Liver (tissue), 9 donors: ENCODE measurements around the gene PPHLN1. TPM values are rescaled to one million over a fixed set of nuclear protein-coding genes. Genes with fewer than 3 reads are reported as not detected.

Experiments
- DNase-seq: peaks from one replicate; pipeline ENCODE4 v3.0.0-alpha.2; 2017; ENCODE audit warnings: low spot score
- H3K27ac ChIP-seq, 2 donors: one replicate each; pipeline ENCODE4 v1.7.0; 2013; ENCODE audit warnings: inconsistent platforms in 2 of 2, low read length in 2 of 2, control low read depth in 1 of 2, low read depth in 1 of 2, mild to moderate bottlenecking in 1 of 2
- H3K27me3 ChIP-seq, 4 donors: one replicate each; pipeline versions ENCODE4 v1.6.1 to v1.7.0; 2013; ENCODE audit warnings: low read length in 3 of 4, inconsistent platforms in 1 of 4, mild to moderate bottlenecking in 1 of 4, moderate library complexity in 1 of 4; ENCODE audit not compliant: control insufficient read depth in 4 of 4, insufficient read depth in 4 of 4
- H3K36me3 ChIP-seq, 4 donors: one replicate each; pipeline versions ENCODE4 v1.6.1 to v1.7.0; 2013; ENCODE audit warnings: low read length in 3 of 4, mild to moderate bottlenecking in 3 of 4, low read depth in 1 of 4, moderate library complexity in 1 of 4; ENCODE audit not compliant: control insufficient read depth in 4 of 4, insufficient read depth in 3 of 4
- H3K4me1 ChIP-seq, 4 donors: one replicate each; pipeline versions ENCODE4 v1.6.1 to v1.7.0; 2013; ENCODE audit warnings: low read length in 3 of 4, mild to moderate bottlenecking in 3 of 4, moderate library complexity in 1 of 4; ENCODE audit not compliant: control insufficient read depth in 4 of 4, insufficient read depth in 4 of 4
- H3K4me3 ChIP-seq, 3 donors: one replicate each; pipeline versions ENCODE4 v1.6.1 to v1.7.0; 2013; ENCODE audit warnings: low read length in 3 of 3, control low read depth in 1 of 3, low read depth in 1 of 3, mild to moderate bottlenecking in 1 of 3
- H3K9ac ChIP-seq, 2 donors: one replicate each; pipeline ENCODE4 v1.7.0; 2013; ENCODE audit warnings: low read length in 2 of 2, mild to moderate bottlenecking in 2 of 2, moderate library complexity in 2 of 2, control low read depth in 1 of 2, low read depth in 1 of 2
- H3K9me3 ChIP-seq, 4 donors: one replicate each; pipeline versions ENCODE4 v1.6.1 to v1.7.0; 2013; ENCODE audit warnings: low read length in 3 of 4; ENCODE audit not compliant: control insufficient read depth in 4 of 4
- ATF3 ChIP-seq: IDR thresholded peaks from 2 replicates; pipeline ENCODE4 v1.6.1; 2016; ENCODE audit warnings: antibody characterized with exemption
- CTCF ChIP-seq: fragments of 150-350 bp; IDR thresholded peaks from 2 replicates; pipeline ENCODE4 v1.5.1; 2017; ENCODE audit warnings: improper control_type of control experiment, low read depth, low read length; ENCODE audit not compliant: missing input control
- EGR1 ChIP-seq, 2 donors: IDR thresholded peaks; 2 replicates each; pipeline ENCODE4 v1.6.1; 2016 to 2018; ENCODE audit warnings: antibody characterized with exemption in 2 of 2, low read depth in 2 of 2
- FOXA1 ChIP-seq: IDR thresholded peaks from 2 replicates; pipeline ENCODE4 v1.6.1; 2016; ENCODE audit warnings: antibody characterized with exemption
- FOXA2 ChIP-seq: IDR thresholded peaks from 2 replicates; pipeline ENCODE4 v1.6.1; 2016; ENCODE audit warnings: antibody characterized with exemption
- GABPA ChIP-seq, 2 donors: IDR thresholded peaks in 1 of 2; conservative IDR thresholded peaks in 1 of 2; 2 replicates each; pipeline ENCODE4 v1.6.1; 2016; ENCODE audit warnings: antibody characterized with exemption in 2 of 2, mild to moderate bottlenecking in 1 of 2, moderate library complexity in 1 of 2
- HNF4A ChIP-seq, 2 donors: conservative IDR thresholded peaks; 2 replicates each; pipeline ENCODE4 v1.6.1; 2016; ENCODE audit warnings: antibody characterized with exemption in 2 of 2, mild to moderate bottlenecking in 2 of 2
- HNF4G ChIP-seq: IDR thresholded peaks from 2 replicates; pipeline ENCODE4 v1.6.1; 2016; ENCODE audit warnings: antibody characterized with exemption
- JUND ChIP-seq, 2 donors: IDR thresholded peaks; 2 replicates each; pipeline ENCODE4 v1.6.1; 2016; ENCODE audit warnings: antibody characterized with exemption in 2 of 2
- MAX ChIP-seq: IDR thresholded peaks from 2 replicates; pipeline ENCODE4 v1.6.1; 2016; ENCODE audit warnings: antibody characterized with exemption
- NR2F2 ChIP-seq: IDR thresholded peaks from 2 replicates; pipeline ENCODE4 v1.6.1; 2016; ENCODE audit warnings: antibody characterized with exemption
- RAD21 ChIP-seq, 2 donors: IDR thresholded peaks; 2 replicates each; pipeline ENCODE4 v1.6.1; 2016; ENCODE audit warnings: antibody characterized with exemption in 2 of 2, mild to moderate bottlenecking in 2 of 2
- REST ChIP-seq: IDR thresholded peaks from 2 replicates; pipeline ENCODE4 v1.6.1; 2016; ENCODE audit warnings: antibody characterized with exemption, mild to moderate bottlenecking
- RXRA ChIP-seq, 2 donors: IDR thresholded peaks; 2 replicates each; pipeline ENCODE4 v1.6.1; 2017 to 2018; ENCODE audit warnings: antibody characterized with exemption in 2 of 2, mild to moderate bottlenecking in 1 of 2
- SP1 ChIP-seq: IDR thresholded peaks from 2 replicates; pipeline ENCODE4 v1.6.1; 2018; ENCODE audit warnings: antibody characterized with exemption, mild to moderate bottlenecking
- YY1 ChIP-seq: IDR thresholded peaks from 2 replicates; pipeline ENCODE4 v1.6.1; 2016; ENCODE audit warnings: antibody characterized with exemption, mild to moderate bottlenecking
- ZBTB33 ChIP-seq: IDR thresholded peaks from 2 replicates; pipeline ENCODE4 v1.6.1; 2016; ENCODE audit warnings: antibody characterized with exemption
- WGBS: extraction: QIAGEN DNeasy Blood & Tissue Kit; methylation state at CpG from one replicate; pipeline ENCODE4 v1.1.7; 2013; 5-methylcytosine and 5-hydroxymethylcytosine counted together
- polyA plus RNA-seq, 2 donors: library from polyadenylated mRNA; stranded (reverse) in 1 of 2; unstranded in 1 of 2; fragments of 200-250 nt in 1 of 2; fragments of >200 nt in 1 of 2; fragmentation: Nextera tagmentation in 1 of 2; extraction: Ambion mirVana in 1 of 2; gene quantifications; one replicate each; pipeline versions ENCODE4 v1.2.1 to v1.2.3, GENCODE V29; 2013 to 2015
- total RNA-seq, 2 donors: library from RNA; depleted of rRNA; stranded (reverse); fragments of >200 nt; gene quantifications; one replicate each; pipeline ENCODE4 v1.2.3, GENCODE V29; 2014
- donor health status: healthy.
- donor health status: healthy.
- donor health status: healthy.
- donor health status: healthy.
- donor health status: healthy.

The PPHLN1 gene
- total and polyA plus RNA-seq, 4 donors: 11.6 to 40.3 (median 27.7) TPM

GRCh38 chr12:42420395-42420794 lies 94.4 kb downstream of the PPHLN1 start:
- Histone ChIP-seq H3K4me1 (peaks cover 0 to 8% (median under 1%) of the 10 kb centered on the region in 4 donors), H3K9me3 (no peaks in the 10 kb centered on the region), H3K4me3 (no peak overlapping the region), H3K27me3 (no peaks in the 10 kb centered on the region), H3K27ac (no peak overlapping the region), H3K36me3 (peaks cover 0 to 3% (median 0%) of the 10 kb centered on the region in 4 donors), H3K9ac (no peak overlapping the region)
- DNase-seq: no peak
- TF ChIP-seq EGR1 (IDR thresholded peaks at IDR 0.05; ENCODE audit: low read depth in 2 of 2): no peak
- TF ChIP-seq CTCF: no peak
- TF ChIP-seq GABPA (IDR thresholded peaks at IDR 0.05 in 1 of 2, conservative IDR thresholded peaks at IDR 0.05 in 1 of 2): no peak
- no peak for TF ChIP-seq RAD21 (IDR thresholded peaks at IDR 0.05)
- TF ChIP-seq RXRA (IDR thresholded peaks at IDR 0.05): no peak
- TF ChIP-seq MAX: no peak
- TF ChIP-seq SP1: no peak
- no peak for TF ChIP-seq YY1
- no peak for TF ChIP-seq ATF3
- TF ChIP-seq REST: no peak
- WGBS: 89% methylated on average over 3 of the region's 3 CpGs

- no peak overlapping the region for H3K4me3 ChIP-seq
- TF ChIP-seq EGR1 (IDR thresholded peaks at IDR 0.05; ENCODE audit: low read depth in 2 of 2): no peak
- no peak for TF ChIP-seq HNF4G
- no peak for TF ChIP-seq HNF4A (conservative IDR thresholded peaks at IDR 0.05)
- no peak for TF ChIP-seq SP1
- TF ChIP-seq FOXA1: no peak
- TF ChIP-seq RAD21 (IDR thresholded peaks at IDR 0.05): no peak
- no peak for TF ChIP-seq NR2F2
- TF ChIP-seq ATF3: no peak
- TF ChIP-seq FOXA2: no peak
- TF ChIP-seq REST: no peak
- TF ChIP-seq YY1: no peak
- TF ChIP-seq MAX: no peak
- no peak for TF ChIP-seq ZBTB33
- TF ChIP-seq JUND (IDR thresholded peaks at IDR 0.05): no peak
- H3K36me3 ChIP-seq: peaks cover 0 to 3% (median 0%) of the 10 kb centered on the region in 4 donors
- H3K27ac ChIP-seq: no peak overlapping the region
- DNase-seq: no peak
- peaks cover 0 to 3% (median 0%) of the 10 kb centered on the region in 4 donors for H3K4me1 ChIP-seq
- WGBS: 49% methylated on average over 3 of the region's 3 CpGs
- no peaks in the 10 kb centered on the region for H3K9me3 ChIP-seq
- H3K27me3 ChIP-seq: no peaks in the 10 kb centered on the region
- no peak overlapping the region for H3K9ac ChIP-seq
These were observed 96.1 kb downstream of the PPHLN1 start for GRCh38 chr12:42421844-42422779.
